Measurements from ENCODE around the gene DTWD2.

DNA sequence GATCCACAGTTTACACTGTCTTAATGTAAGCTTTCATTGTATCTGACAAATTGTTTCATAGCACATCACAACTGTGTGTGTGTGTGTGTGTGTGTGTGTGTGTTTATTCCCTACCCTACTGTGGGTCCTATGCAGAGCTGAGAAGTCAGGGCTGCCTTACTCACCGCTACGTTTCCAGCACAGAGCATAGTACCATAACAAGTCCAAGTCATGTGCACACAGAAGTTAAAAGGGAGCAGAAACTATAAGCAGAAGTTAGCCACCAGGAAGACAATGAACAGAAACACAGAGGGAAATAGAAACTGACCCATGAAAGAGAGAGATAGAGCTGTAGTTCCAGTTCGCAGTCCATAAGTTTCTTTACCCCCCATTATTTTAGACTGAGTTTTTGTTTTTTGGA, 44.3 kb upstream of the DTWD2 start:
- TF ChIP-seq, protein P1, sequence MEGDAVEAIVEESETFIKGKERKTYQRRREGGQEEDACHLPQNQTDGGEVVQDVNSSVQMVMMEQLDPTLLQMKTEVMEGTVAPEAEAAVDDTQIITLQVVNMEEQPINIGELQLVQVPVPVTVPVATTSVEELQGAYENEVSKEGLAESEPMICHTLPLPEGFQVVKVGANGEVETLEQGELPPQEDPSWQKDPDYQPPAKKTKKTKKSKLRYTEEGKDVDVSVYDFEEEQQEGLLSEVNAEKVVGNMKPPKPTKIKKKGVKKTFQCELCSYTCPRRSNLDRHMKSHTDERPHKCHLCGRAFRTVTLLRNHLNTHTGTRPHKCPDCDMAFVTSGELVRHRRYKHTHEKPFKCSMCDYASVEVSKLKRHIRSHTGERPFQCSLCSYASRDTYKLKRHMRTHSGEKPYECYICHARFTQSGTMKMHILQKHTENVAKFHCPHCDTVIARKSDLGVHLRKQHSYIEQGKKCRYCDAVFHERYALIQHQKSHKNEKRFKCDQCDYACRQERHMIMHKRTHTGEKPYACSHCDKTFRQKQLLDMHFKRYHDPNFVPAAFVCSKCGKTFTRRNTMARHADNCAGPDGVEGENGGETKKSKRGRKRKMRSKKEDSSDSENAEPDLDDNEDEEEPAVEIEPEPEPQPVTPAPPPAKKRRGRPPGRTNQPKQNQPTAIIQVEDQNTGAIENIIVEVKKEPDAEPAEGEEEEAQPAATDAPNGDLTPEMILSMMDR (IDR thresholded peaks at IDR 0.05): no peak
- TF ChIP-seq POLR2AphosphoS5 (IDR thresholded peaks at IDR 0.05; ENCODE audit: insufficient read depth in 1 of 2, low read depth in 1 of 2): no peak

Data from vagina (tissue), 2 donors.